GM12892 (cell line): ENCODE measurements around the gene PLEKHN1.

Experiments used
- POLR2A ChIP-seq: IDR thresholded peaks from 2 replicates; pipeline ENCODE4 v1.6.1; 2011; ENCODE audit warnings: low read depth, low read length, control low read depth
- TAF1 ChIP-seq: IDR thresholded peaks from 2 replicates; pipeline ENCODE4 v1.6.1; 2011; ENCODE audit warnings: low read depth, mild to moderate bottlenecking, control low read depth, low read length, borderline replicate concordance

GRCh38 chr1:1020415-1021009 is 54.2 kb downstream of the PLEKHN1 start:
- TF ChIP-seq POLR2A (no peak), TAF1 (no peak)
